ENCODE measurements around the gene KRTAP5-4. TPM values are rescaled to one million over a fixed set of nuclear protein-coding genes. Genes with fewer than 3 reads are reported as not detected.
A peak's percentile ranks its signal among the peaks of the same experiment; 100 is the strongest.

The KRTAP5-4 gene
- total and polyA plus RNA-seq, 2 donors (not counting 1 experiment from before 2014, with no cell fraction given): not detected

- Histone ChIP-seq H3K9me3 (ENCODE audit: control insufficient read depth, insufficient read depth, low read depth, low read length) (no peaks in the 10 kb centered on the region), H3K4me2 (ENCODE audit: extremely low read depth, insufficient read depth, low read length) (no peak within 1 kb of the TSS), H3K27ac (ENCODE audit: insufficient read depth, low read length) (no peak within 1 kb of the TSS), H3K27me3 (ENCODE audit: control insufficient read depth, insufficient read depth, low read length) (peaks cover 6% of the 10 kb centered on the region), H4K20me1 (ENCODE audit: control insufficient read depth, extremely low read depth, insufficient read depth, low read length) (no peaks in the 10 kb centered on the region), H3K4me1 (ENCODE audit: control insufficient read depth, extremely low read depth, insufficient read depth, low read length) (no peaks in the 10 kb centered on the region), H3K4me3 (replicated peaks in 1 of 4; ENCODE audit: control extremely low read depth in 1 of 4, insufficient read depth in 1 of 4, low read depth in 3 of 4, low read length in 4 of 4) (no peak within 1 kb of the TSS), H2AFZ (ENCODE audit: low read length) (no peak within 1 kb of the TSS), H3K79me2 (ENCODE audit: control insufficient read depth, insufficient read depth, low read length) (no peaks in the 10 kb centered on the region), H3K9ac (ENCODE audit: insufficient read depth, low read length) (no peak within 1 kb of the TSS), H3K36me3 (ENCODE audit: control insufficient read depth, insufficient read depth, low read length) (no peaks in the 10 kb centered on the region)
- TF ChIP-seq EZH2 (IDR thresholded peaks at IDR 0.05; ENCODE audit: low read length, missing control alignments) (no peak), CTCF (conservative IDR thresholded peaks at IDR 0.05 in 1 of 2, IDR thresholded peaks at IDR 0.05 in 1 of 2; ENCODE audit: low read depth in 1 of 2, low read length in 2 of 2) (no peak)
- no peak for DNase-seq (ENCODE audit: low read depth in 2 of 2)
Measured at GRCh38 chr11:1629326-1630185, 7.6 kb upstream of the KRTAP5-4 start, which contains the start of gene KRTAP5-5. TSS of gene KRTAP5-5 (plus strand) at chr11:1629775. CDS start at chr11:1629841, 66 bp downstream.

DNA sequence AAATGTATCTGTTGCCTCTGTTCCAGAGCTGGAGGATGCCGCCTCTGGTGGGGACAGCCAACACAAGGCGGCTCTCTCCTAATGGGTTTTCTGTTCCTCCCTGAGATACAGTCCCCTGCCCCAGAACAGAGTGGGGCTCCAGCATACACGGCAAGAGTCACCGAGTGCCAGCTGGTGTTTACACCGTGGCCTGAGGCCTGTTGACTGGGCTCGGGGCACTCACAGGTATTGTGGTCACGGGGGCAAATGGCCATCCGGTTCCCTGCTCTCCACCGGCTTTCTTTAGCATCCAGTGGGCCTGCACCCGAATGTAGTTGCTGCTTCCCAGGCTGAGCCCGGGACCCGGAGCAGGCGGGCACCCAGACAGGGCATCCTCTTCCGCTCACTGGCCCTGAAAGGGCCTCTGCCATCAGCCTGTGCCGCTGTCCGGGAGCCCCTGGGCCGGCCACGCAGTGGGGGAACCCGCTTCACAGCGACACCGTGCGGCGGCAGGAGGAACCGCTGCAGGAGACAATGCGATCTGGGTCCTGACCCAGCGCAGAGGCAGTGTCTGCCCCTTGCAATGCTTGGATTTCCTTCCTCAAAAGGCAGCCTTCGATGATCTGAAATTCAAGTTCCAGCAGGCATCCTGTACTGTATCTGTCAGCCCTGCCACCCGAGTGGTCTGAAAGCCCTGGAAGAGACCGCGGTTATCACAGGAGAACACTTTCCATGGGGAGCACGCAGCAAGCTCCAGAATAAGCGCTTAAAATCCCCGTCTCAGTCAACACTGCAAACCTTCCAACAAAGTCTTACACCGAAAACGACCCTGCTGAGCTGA lies 6.8 kb upstream of the KRTAP5-4 start:
- peaks cover 6% of the 10 kb centered on the region for H3K27me3 ChIP-seq (ENCODE audit: control insufficient read depth, insufficient read depth, low read length)
- no peaks in the 10 kb centered on the region for H4K20me1 ChIP-seq (ENCODE audit: control insufficient read depth, extremely low read depth, insufficient read depth, low read length)
- H3K27ac ChIP-seq (ENCODE audit: insufficient read depth, low read length): no peak overlapping the region
- peak in 1 of 2 donors; percentile 15 for DNase-seq (ENCODE audit: low read depth in 2 of 2)
- no peak overlapping the region for H3K9ac ChIP-seq (ENCODE audit: insufficient read depth, low read length)
- H3K79me2 ChIP-seq (ENCODE audit: control insufficient read depth, insufficient read depth, low read length): no peaks in the 10 kb centered on the region
- no peak overlapping the region for H3K4me3 ChIP-seq (replicated peaks in 1 of 4; ENCODE audit: control extremely low read depth in 1 of 4, insufficient read depth in 1 of 4, low read depth in 3 of 4, low read length in 4 of 4)
- no peaks in the 10 kb centered on the region for H3K4me1 ChIP-seq (ENCODE audit: control insufficient read depth, extremely low read depth, insufficient read depth, low read length)
- no peak overlapping the region for H2AFZ ChIP-seq (ENCODE audit: low read length)
- H3K9me3 ChIP-seq (ENCODE audit: control insufficient read depth, insufficient read depth, low read depth, low read length): no peaks in the 10 kb centered on the region
- no peak for TF ChIP-seq EZH2 (IDR thresholded peaks at IDR 0.05; ENCODE audit: low read length, missing control alignments)
- peak; percentile 72 to 90 for TF ChIP-seq CTCF (conservative IDR thresholded peaks at IDR 0.05 in 1 of 2, IDR thresholded peaks at IDR 0.05 in 1 of 2; ENCODE audit: low read depth in 1 of 2, low read length in 2 of 2)
- H3K36me3 ChIP-seq (ENCODE audit: control insufficient read depth, insufficient read depth, low read length): no peaks in the 10 kb centered on the region
- no peak overlapping the region for H3K4me2 ChIP-seq (ENCODE audit: extremely low read depth, insufficient read depth, low read length)

DNA sequence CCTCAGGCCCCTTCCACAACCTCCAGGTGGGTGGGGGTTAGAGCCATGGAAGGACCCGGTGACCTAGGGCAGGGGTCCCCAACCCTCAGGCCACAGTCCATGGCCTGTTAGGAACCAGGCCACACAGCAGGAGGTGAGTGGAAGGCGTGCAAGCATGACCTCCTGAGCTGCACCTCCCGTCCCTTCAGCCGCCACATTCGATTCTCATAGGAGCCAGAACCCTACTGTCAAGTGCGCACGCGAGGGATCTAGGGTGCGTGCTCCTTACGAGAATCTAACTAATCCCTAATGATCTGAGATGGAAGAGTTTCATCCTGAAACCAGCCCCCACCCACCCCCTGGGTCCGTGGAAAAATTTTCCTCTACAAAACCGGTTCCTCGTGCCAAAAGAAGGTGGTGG lies 3.6 kb upstream of the KRTAP5-4 start:
- Histone ChIP-seq H3K27me3 (ENCODE audit: control insufficient read depth, insufficient read depth, low read length) (peaks cover 4% of the 10 kb centered on the region), H3K9me3 (ENCODE audit: control insufficient read depth, insufficient read depth, low read depth, low read length) (no peaks in the 10 kb centered on the region), H4K20me1 (ENCODE audit: control insufficient read depth, extremely low read depth, insufficient read depth, low read length) (no peaks in the 10 kb centered on the region), H3K4me3 (replicated peaks in 1 of 4; ENCODE audit: control extremely low read depth in 1 of 4, insufficient read depth in 1 of 4, low read depth in 3 of 4, low read length in 4 of 4) (no peak overlapping the region), H2AFZ (ENCODE audit: low read length) (no peak overlapping the region), H3K79me2 (ENCODE audit: control insufficient read depth, insufficient read depth, low read length) (no peaks in the 10 kb centered on the region), H3K4me1 (ENCODE audit: control insufficient read depth, extremely low read depth, insufficient read depth, low read length) (no peaks in the 10 kb centered on the region), H3K36me3 (ENCODE audit: control insufficient read depth, insufficient read depth, low read length) (no peaks in the 10 kb centered on the region), H3K9ac (ENCODE audit: insufficient read depth, low read length) (no peak overlapping the region), H3K27ac (ENCODE audit: insufficient read depth, low read length) (no peak overlapping the region), H3K4me2 (ENCODE audit: extremely low read depth, insufficient read depth, low read length) (no peak overlapping the region)
- DNase-seq (ENCODE audit: low read depth in 2 of 2): no peak
- TF ChIP-seq CTCF (conservative IDR thresholded peaks at IDR 0.05 in 1 of 2, IDR thresholded peaks at IDR 0.05 in 1 of 2; ENCODE audit: low read depth in 1 of 2, low read length in 2 of 2): no peak
- TF ChIP-seq EZH2 (IDR thresholded peaks at IDR 0.05; ENCODE audit: low read length, missing control alignments): no peak
